Left ventricle myocardium inferior (tissue), 1 donor: ENCODE measurements around the gene VCL. TPM values are rescaled to one million over a fixed set of nuclear protein-coding genes. Genes with fewer than 3 reads are reported as not detected.
"Not testable (repeated sequence)": the region's sequence is repeated elsewhere in the genome, so short reads cannot be mapped to it uniquely, and the experiment has no call there.

Experiments used
- DNase-seq: peaks from one replicate; pipeline ENCODE4 v3.0.0-alpha.2; 2020
- H3K27ac ChIP-seq: fragments of 200-600 bp; replicated peaks from 2 replicates; pipeline ENCODE4 v1.8.0; 2021
- H3K27me3 ChIP-seq: fragments of 200-600 bp; 2 replicates; pipeline ENCODE4 v1.8.0; 2021; ENCODE audit warnings: low read depth
- H3K36me3 ChIP-seq: fragments of 200-600 bp; 2 replicates; pipeline ENCODE4 v1.8.0; 2021
- H3K4me1 ChIP-seq: fragments of 200-600 bp; 2 replicates; pipeline ENCODE4 v1.8.0; 2021
- H3K4me3 ChIP-seq: fragments of 200-600 bp; 2 replicates; pipeline ENCODE4 v1.8.0; 2021; ENCODE audit warnings: mild to moderate bottlenecking, moderate library complexity
- H3K9me3 ChIP-seq: fragments of 200-600 bp; replicated peaks from 2 replicates; pipeline ENCODE4 v1.8.0; 2021
- intact Hi-C: fragments of 100-400 bp; cut with micrococcal nuclease; formaldehyde crosslinking; loops from one replicate; pipeline ENCODE4 v1.11.0; 2022
- total RNA-seq: library from RNA; stranded (reverse); fragmentation: NEBNext Ultra II Directional; extraction: Animal tissue kit (Norgen Biotek cat#: 25700); gene quantifications from one replicate; pipeline ENCODE4 v1.2.1, GENCODE V29; 2021
- TF ChIP-seq, protein P1 (sequence below): fragments of 200-600 bp; IDR thresholded peaks from 2 replicates; pipeline ENCODE4 v1.8.0; 2021; ENCODE audit warnings: antibody characterized with exemption, mild to moderate bottlenecking, borderline replicate concordance
- donor health status: DM: no; HTN: yes; CAD: no; lungs with severe emphysema.

Gene VCL
- total RNA-seq, 1 donor from 2014 or later = 227 TPM

DNA sequence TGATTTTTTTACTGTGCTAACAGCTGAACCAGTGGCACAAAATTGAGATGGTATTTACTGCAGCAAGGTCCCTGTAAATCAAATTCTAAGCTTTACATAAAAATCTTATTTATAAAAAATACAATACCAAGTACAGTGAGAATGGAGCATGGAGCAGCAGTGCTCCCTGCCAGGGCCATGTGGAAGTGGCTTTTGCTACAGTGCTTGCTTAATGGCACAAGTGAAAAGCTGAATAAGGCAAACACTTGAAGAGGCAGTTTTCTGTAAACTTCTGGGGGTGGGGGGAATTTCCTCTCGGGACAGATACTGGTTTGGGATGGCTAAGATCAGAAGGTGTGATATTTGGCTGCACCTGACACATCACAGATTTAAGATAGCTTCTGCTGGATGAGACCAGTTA is 125.2 kb downstream of the VCL start:
- H3K4me1 ChIP-seq = peaks cover 31% of the 10 kb centered on the region
- intact Hi-C loops = no loop called here
- H3K27me3 ChIP-seq = no peaks in the 10 kb centered on the region
- no peak overlapping the region for H3K4me3 ChIP-seq
- no peaks in the 10 kb centered on the region for H3K9me3 ChIP-seq
- TF ChIP-seq, protein P1, sequence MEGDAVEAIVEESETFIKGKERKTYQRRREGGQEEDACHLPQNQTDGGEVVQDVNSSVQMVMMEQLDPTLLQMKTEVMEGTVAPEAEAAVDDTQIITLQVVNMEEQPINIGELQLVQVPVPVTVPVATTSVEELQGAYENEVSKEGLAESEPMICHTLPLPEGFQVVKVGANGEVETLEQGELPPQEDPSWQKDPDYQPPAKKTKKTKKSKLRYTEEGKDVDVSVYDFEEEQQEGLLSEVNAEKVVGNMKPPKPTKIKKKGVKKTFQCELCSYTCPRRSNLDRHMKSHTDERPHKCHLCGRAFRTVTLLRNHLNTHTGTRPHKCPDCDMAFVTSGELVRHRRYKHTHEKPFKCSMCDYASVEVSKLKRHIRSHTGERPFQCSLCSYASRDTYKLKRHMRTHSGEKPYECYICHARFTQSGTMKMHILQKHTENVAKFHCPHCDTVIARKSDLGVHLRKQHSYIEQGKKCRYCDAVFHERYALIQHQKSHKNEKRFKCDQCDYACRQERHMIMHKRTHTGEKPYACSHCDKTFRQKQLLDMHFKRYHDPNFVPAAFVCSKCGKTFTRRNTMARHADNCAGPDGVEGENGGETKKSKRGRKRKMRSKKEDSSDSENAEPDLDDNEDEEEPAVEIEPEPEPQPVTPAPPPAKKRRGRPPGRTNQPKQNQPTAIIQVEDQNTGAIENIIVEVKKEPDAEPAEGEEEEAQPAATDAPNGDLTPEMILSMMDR = no peak
- peaks cover 89% of the 10 kb centered on the region for H3K36me3 ChIP-seq
- no peak overlapping the region for H3K27ac ChIP-seq
- no peak for DNase-seq

DNA sequence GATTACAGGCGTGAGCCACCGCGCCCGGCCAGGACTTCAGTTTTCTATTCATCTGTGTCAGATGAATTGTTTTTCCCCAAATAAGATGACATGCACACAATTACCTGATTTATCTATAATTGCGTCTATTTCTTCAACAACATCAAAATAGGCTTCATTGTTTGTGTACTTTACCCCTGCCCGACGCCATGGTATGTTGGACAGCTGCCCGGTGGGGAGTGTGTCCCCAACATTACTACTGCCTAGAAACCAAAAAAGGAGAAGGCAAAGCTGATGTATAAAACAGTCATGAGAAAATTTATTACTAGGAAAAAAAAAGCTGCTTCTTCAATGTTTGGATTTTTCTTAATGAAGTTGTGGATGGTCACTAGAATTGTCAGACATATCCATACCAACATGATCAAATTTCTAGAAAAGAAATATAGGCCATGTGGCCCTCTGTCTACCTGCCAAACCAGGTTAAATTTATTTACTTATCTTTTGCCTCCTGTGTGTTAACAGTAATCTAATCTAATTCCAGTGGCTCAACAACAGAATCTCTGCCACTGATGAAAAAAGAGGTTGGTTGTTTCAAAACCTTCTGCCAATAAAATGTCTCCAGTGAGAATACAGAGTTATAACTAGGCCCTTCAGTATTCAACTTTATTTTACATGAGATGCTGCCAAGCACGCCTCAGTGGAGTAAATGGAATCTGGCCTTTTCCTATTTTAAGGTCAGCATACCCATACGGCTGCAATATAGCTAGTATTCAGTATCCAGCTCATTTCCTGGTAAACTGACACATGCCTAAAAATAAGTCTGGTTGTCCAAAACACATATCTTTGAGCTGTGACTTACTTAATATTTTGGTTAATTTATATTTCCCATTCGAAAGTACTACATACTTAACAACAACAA is 136.3 kb downstream of the VCL start:
- TF ChIP-seq, protein P1 = no peak
- Histone ChIP-seq H3K36me3 (peaks cover 93% of the 10 kb centered on the region), H3K4me3 (no peak overlapping the region), H3K4me1 (no peaks in the 10 kb centered on the region), H3K27me3 (no peaks in the 10 kb centered on the region), H3K27ac (no peak overlapping the region), H3K9me3 (no peaks in the 10 kb centered on the region)
- intact Hi-C loops = no loop called here
- DNase-seq = no peak

DNA sequence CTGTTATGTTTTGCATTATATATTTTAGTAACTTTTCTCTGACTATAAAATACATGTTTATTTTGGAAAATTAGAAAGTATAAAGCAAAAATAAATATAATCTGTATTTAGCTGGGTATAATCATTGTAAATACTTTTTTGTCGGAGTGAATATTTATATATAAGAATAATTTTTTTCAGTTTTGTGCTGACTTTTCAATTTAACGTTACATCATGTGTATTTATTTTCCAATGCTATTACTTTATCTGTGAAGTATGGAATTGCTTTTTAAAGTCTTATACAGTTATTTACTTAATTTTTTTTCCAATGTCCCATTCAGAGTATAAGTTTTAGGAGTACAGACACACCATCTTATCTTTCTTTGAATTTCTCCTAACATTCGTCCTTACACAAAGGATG is 137.5 kb downstream of the VCL start:
- Histone ChIP-seq H3K9me3 (no peaks in the 10 kb centered on the region), H3K4me3 (no peak overlapping the region), H3K4me1 (no peaks in the 10 kb centered on the region), H3K27me3 (no peaks in the 10 kb centered on the region), H3K36me3 (peaks cover 81% of the 10 kb centered on the region), H3K27ac (no peak overlapping the region)
- DNase-seq = no peak
- TF ChIP-seq, protein P1 = no peak
- intact Hi-C loops = no loop called here

DNA sequence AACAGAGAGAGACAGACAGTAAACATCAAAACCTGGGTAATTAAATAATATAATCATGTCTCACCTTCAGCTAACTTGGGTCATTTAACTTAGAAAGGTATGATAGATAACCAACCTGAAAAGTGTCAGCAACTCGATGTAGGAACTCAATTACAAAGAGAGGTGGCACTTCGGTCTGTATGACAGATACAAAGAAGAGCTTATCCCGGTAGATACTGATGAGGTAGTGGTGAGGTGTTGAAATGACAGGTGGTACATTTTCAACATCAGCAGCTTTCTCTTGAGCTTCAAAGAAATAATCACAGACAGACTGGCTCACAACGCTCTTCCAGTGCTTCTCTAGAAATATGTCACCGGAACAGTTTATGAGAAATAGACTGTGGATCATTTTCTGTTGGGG is 140.1 kb downstream of the VCL start:
- intact Hi-C loops = no loop called here
- Histone ChIP-seq H3K4me3 (no peak overlapping the region), H3K27me3 (no peaks in the 10 kb centered on the region), H3K4me1 (peaks cover 3% of the 10 kb centered on the region), H3K27ac (no peak overlapping the region), H3K9me3 (no peaks in the 10 kb centered on the region), H3K36me3 (peaks cover 55% of the 10 kb centered on the region)
- no peak for DNase-seq
- TF ChIP-seq, protein P1 = no peak

DNA sequence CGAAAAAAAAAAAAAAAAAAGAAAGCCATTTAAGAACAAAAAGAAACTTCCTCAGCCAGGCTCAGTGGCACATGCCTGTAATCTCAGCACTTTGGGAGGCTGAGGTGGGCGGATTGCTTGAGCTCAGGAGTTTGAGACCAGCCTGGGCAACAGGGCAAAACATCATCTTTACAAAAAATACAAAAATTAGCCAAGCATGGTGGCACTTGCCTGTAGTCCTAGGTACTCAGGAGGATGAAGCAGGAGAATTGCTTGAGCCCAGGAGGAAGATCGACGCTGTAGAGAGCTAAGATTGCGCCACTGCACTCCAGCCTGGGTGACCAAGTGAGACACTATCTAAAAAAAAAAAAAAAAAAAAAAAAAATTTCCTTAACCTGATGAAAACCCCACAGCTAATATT is 140.7 kb downstream of the VCL start:
- H3K27me3 ChIP-seq, H3K27ac ChIP-seq, H3K4me3 ChIP-seq, DNase-seq, H3K9me3 ChIP-seq, H3K4me1 ChIP-seq, intact Hi-C loops: not testable (repeated sequence)
- peaks cover 49% of the 10 kb centered on the region for H3K36me3 ChIP-seq

DNA sequence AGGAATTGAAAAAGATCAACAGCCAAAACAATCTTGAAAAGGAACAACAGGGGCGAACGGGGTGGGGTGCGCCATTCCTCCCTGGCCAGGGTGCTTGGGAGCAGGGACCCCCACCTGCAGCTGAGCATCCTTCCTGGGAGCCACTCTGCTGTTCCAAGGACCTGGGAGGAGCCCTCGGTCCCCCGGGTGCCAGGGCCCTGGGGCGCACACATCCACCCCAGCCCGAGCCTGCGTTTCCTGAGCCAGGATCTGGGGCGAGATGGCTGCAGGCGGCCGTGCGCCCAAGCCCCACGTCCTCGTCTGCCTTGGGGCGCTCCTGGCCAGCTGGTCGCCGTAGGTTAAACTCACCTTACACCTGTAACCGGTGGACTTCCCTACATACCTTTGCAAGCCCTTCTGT is 142.1 kb downstream of the VCL start:
- Histone ChIP-seq H3K27me3 (no peaks in the 10 kb centered on the region), H3K4me3 (no peak overlapping the region), H3K36me3 (peaks cover 37% of the 10 kb centered on the region), H3K4me1 (peaks cover 12% of the 10 kb centered on the region), H3K27ac (no peak overlapping the region), H3K9me3 (no peaks in the 10 kb centered on the region)
- intact Hi-C loops = no loop called here
- TF ChIP-seq, protein P1 = no peak
- no peak for DNase-seq
